HG03025 (cell line): ENCODE measurements around the gene ZP4.

Source experiments
- ATAC-seq: cut with Tn5 transposase; IDR thresholded peaks from one replicate; pipeline ENCODE4 v1.9.1; 2021; ENCODE audit warnings: mild to moderate bottlenecking, moderate library complexity; ENCODE audit not compliant: unreplicated experiment, low FRiP score

ZP4 gene

GRCh38 chr1:237890822-237891221, at the start of gene ZP4:
Gene ZP4 (minus strand): TSS chr1:237890922. CDS start chr1:237890635, 287 bp downstream.
- ATAC-seq, result no peak

GRCh38 chr1:237938553-237938952, 47.8 kb upstream of the ZP4 start:
- no peak for ATAC-seq

- ATAC-seq, result no peak
Observed at GRCh38 chr1:237938068-237938467, 47.3 kb upstream of the ZP4 start.

GRCh38 chr1:237932816-237933215, 42.1 kb upstream of the ZP4 start:
- no peak for ATAC-seq

- no peak for ATAC-seq
Observed at GRCh38 chr1:237931581-237931980, 40.9 kb upstream of the ZP4 start.

- ATAC-seq, result no peak
Observed at GRCh38 chr1:237927198-237927597, 36.5 kb upstream of the ZP4 start.

- ATAC-seq, result no peak
Observed at GRCh38 chr1:237921306-237921705, 30.6 kb upstream of the ZP4 start.

GRCh38 chr1:237913345-237913744, 22.6 kb upstream of the ZP4 start:
- ATAC-seq, result no peak

- no peak for ATAC-seq
Observed at GRCh38 chr1:237911911-237912310, 21.2 kb upstream of the ZP4 start.

GRCh38 chr1:237910834-237911233, 20.1 kb upstream of the ZP4 start:
- ATAC-seq, result no peak

- ATAC-seq, result no peak
Observed at GRCh38 chr1:237903961-237904360, 13.2 kb upstream of the ZP4 start.

- ATAC-seq, result no peak
Observed at GRCh38 chr1:237902960-237903743, 12.4 kb upstream of the ZP4 start.

GRCh38 chr1:237901299-237901934, 10.7 kb upstream of the ZP4 start:
- no peak for ATAC-seq

- no peak for ATAC-seq
Observed at GRCh38 chr1:237895630-237896029, 4.9 kb upstream of the ZP4 start.

GRCh38 chr1:237894131-237894530, 3.4 kb upstream of the ZP4 start:
- ATAC-seq, result no peak

GRCh38 chr1:237891979-237892378, 1.3 kb upstream of the ZP4 start:
- ATAC-seq, result no peak

GRCh38 chr1:237891266-237891665, 544 bp upstream of the ZP4 start:
- ATAC-seq, result no peak

GRCh38 chr1:237890416-237890815, 306 bp downstream of the ZP4 start:
- no peak for ATAC-seq

- ATAC-seq, result no peak
Observed at GRCh38 chr1:237888143-237888542, 2.6 kb downstream of the ZP4 start.

GRCh38 chr1:237887542-237887941, 3.2 kb downstream of the ZP4 start:
- ATAC-seq, result no peak

- no peak for ATAC-seq
Observed at GRCh38 chr1:237884237-237884636, 6.5 kb downstream of the ZP4 start.

GRCh38 chr1:237879195-237879594, 11.5 kb downstream of the ZP4 start:
- no peak for ATAC-seq
